Stimulated activated CD4-positive, alpha-beta T cell treated with anti-CD3 and anti-CD28 coated beads, Interleukin-15, amount 100 ng/mL, for 24 hours (primary cell): ENCODE measurements around the gene KCTD4.
"Not testable (repeated sequence)": the region's sequence is repeated elsewhere in the genome, so short reads cannot be mapped to it uniquely, and the experiment has no call there.

Source experiments
- DNase-seq: peaks from one replicate; pipeline ENCODE4 v3.0.0-alpha.2; 2020

The KCTD4 gene

DNA sequence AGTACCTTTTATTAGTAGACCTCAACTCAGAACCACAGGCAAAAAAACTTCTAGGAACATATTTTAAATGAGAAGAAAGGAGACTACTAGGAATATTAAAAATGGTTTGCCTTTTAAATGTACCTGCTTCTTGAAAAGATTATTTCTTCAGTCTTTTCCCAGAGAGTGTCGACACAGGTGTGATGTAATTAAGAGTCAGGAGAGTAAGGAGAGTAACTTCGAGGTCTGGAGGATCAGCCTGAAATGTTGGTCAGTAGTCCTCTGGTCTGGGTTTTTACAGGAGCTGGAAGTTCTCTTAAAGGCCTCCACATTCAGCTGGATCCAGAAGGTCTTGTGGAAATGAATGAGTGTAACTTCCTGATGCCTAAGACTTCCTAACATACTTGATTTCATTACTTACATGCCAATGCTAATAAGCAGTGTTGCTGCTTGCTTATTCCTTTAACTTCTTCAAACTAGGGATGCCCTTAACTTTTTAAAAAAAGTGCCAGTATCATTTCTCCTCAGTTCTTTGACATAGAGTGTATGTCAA, at the start of gene KCTD4:
Gene KCTD4, minus strand, starts transcription at position 345 of the 532 bp plus-strand sequence. CDS start 6,478 bp downstream, outside the sequence.
- no peak for DNase-seq

DNA sequence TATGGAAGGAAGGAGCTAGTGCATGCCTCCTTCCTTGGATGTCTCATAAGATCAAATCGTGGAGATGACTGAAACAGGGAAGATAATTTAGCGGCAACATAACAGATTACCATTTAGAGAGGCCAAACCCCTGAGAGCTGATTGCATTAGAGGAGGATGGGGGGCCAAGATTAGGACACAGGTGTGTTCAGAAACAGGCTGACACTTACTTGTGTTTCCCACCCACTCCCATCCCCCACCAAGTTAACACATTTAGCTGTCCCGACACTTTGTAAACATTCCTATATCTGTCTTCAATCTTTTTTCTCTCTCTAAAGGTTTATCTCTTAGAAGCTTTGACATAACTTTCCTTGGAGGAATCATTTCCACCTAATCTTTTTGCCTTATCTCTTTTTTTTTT, 48.8 kb upstream of the KCTD4 start:
- DNase-seq: no peak

DNA sequence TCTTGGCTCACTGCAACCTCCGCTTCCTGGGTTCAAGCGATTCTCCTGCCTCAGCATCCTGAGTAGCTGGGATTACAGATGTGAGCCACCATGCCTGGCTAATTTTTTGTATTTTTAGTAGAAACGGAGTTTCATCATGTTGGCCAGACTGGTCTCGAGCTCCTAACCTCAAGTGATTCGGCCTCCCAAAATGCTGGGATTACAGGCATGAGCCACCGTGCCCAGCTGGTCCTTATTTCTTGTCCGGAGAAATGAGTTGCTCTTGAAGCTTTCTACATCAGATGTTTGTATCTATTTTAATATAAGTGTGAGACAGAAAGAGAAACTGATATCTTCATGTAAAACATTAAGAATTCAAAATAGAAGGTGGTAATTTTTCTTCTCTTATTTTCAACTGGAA, 43.9 kb upstream of the KCTD4 start:
- not testable (repeated sequence) for DNase-seq

DNA sequence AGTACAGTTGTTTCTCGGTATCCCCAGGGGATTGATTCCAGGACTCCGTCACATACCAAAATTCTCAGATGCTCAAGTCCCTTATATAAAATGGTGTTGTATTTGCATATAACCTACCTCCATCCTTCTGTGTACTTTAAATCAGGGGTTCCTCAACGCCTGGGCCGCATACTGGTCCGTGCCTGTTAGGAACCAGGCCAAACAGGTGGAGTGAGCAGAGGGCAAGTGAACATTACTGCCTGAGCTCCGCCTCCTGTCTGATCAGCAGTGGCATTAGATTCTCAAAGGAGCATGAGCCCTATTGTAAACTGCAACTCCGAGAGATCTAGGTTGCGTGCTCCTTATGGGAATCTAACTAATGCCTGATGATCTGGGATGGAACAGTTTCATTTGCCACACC, 42.2 kb upstream of the KCTD4 start:
- DNase-seq: no peak

DNA sequence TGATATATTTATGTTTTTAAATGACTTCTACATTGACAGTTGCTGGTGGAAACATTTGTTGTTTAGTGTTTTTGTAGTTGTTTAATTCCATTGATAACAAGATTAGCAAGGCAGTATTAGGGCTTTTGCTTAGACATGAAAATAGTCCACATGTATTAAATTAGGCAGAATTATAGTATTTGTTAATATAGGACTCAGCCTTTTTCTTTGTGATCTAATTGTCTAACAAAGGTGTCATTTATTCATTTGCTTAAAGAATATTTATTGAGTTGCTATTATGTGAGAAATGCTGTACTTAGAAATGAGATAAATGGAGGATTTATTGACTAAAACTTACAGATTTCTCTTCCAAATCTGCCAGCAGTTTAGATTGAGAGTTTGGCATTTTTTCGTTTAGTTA, 41.7 kb upstream of the KCTD4 start:
- no peak for DNase-seq

DNA sequence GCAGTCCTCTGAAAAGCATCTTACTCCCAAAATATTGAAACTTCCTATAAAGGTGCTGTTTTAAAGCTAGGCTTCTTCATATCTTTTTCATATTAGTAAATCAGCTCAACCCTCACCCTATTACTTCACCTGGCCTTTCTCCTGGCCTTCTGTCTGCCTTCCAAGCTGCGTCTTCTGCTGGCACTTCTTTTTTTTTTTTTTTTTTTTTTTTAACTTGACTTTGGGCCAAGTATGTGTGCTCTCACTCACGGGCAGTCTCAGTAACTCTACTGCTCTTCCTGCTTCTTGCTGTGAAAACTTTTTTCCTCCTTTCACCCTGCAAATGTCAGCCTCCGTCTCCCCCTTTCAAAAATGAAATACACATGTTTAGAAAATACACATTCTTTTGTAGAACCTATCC, 41.2 kb upstream of the KCTD4 start:
- no peak for DNase-seq

DNA sequence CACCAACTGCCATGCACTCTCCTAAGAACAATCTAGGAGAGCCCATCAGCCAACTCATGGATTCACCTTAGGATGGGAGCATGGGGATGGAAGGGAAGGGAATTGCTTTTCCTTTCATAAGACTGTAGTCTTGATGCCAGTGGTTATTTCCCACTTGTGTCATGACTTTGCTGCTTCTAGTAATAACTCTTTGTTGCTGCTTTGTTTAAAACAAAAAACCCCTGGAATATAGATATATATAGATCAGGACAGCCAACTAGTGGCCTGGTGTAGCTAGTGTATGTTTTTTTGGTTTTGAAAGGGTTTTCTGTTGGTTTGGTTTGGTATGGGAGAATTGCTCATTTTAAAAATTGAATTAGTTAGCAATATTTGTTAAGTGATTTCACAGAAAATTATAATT, 39.3 kb upstream of the KCTD4 start:
- no peak for DNase-seq

DNA sequence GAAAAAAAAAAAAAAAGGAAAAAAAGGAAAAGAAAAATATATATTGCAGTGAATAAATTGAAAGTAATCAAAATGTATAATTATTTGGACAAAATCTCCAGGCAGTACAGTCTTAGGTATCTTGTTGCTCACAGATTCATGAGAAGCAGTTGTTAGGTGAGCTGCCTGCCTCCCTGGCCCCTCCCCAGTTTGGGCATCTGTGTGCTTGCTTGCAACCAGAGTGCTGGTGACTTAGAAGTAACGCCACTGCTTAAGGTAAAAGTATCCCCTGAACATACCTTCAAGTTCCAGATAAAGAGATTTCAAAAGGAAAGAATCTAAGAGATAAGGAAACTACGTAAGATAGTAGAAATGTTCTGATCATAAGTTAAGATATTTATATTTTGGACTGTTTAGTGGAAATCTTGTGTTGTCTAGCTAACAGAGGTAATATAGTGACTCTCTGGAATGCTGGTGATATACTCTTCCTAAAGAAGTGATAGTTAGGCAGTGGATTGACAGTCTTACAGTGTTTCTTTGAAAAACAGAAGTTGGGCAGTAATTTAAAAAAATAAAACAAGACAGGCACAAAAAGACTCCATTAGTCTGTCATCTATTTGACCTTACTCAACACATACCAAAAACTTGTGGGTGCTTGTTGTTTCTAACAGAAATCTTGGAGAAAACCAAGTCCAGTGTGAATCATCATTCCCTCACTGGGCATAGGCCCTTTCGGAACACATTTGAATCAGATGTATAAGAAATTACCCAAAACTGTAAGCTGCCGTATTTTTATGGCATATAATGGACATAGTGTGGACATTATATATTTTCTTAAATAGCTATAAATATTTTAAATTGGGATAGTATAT, 38.3 kb upstream of the KCTD4 start:
- no peak for DNase-seq

DNA sequence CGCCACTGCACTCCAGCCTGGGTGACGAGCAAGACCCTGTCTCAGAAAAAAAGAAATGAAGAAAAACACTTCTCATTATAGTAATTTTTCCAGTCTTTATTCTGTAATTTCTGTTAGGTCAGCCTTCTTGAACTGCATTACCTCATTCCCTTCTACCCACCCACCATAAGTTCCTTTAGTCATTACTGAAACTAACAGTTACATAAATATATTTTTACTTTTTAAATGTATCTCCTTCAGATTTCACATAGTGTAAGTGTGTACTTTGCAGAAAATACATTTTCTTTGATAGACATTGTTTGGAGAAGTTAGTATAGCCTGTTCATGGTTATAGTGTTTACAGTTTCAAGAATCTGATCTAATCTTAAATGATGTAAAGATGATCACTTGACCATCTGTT, 31.7 kb upstream of the KCTD4 start:
- no peak for DNase-seq

DNA sequence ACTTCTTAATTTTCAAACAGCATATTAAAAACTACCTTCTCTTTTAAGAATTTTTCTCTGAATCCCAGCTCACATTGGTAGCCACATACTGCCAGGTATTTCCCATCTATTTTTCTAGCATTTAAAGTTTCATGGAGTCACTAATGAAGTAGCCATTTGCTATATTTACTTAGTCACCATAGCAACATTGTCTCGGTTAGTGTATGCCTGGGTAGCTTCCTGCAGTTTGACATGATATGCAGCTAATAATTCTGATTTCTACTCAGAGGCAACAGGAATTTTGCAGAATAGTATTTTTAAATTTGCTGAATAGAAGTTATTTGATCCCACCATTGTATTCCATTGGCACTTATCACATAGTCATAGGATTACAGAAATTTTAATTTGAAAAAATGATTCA, 30.9 kb upstream of the KCTD4 start:
- no peak for DNase-seq

DNA sequence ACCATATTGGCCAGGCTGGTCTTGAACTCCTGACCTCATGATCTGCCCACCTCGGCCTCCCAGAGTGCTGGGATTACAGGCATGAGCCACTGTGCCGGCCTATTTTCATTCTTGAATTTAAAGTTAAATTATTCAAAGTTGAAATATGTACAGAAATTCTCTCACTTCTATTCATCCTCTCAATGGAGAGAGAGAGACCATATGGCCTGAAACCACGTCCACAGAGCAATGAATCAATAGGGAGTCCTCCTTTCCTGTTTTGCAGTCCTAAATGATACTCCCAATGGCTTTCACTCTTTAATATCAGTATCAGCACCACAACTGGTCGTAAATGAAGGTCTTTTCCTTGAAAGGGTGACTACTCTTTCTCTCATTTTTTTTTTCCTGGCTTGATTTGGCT, 30.5 kb upstream of the KCTD4 start:
- no peak for DNase-seq

DNA sequence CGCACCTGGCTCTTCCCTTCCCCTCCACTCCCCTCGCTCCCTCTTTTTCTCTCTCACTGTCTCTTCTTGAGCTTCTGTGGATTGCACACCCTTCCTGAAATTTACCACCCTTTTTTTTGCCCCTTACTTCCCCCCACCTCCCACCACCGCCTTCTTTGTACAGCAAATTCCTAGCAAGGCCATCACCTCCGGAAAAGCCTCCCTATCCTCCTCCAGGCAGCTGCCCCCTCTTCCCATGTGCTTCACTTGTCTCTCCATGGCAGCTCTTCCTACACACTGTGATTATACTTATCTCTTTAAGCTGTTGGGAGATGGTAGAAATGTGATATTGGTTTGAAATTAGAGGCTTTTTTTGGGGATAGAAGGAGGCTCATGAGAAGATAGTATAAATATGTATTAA, 28.3 kb upstream of the KCTD4 start:
- no peak for DNase-seq

DNA sequence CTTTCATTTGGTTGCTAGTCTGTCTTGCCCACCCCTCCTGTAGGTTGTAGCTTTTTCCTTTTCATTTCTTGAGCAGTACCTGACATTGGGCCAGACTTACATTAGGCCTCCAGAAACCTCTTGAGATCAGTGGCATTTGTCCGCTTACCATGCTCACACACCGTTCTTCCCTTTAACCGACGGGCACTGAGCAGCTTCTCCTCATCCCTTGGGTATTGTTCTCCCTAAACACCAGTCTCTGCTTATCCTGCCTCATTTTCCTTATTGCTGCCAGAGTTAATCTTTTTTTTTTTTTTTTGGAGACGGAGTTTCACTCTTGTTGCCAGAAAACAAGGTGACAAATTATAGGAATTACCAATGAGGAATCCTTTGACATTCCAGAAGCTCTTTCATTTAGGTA, 27.2 kb upstream of the KCTD4 start:
- no peak for DNase-seq

DNA sequence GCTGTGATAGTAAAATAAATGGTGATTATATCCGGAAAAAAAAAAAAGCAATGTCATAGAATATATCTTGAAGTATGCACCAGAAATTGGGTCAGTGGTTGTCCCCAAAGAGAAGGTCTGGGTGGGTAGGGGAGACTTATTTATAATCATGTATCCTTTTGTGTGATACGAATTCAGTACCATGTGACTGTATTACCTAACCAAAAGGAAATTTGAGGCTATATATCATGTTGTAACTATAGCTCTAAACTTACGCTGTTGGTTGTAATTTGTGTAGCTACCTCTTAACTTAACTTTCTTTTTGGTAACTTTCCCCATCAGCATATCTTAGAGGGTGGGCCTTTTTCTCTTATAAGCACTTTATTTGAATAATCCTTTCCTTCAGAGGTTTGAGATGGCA, 25.2 kb upstream of the KCTD4 start:
- no peak for DNase-seq

DNA sequence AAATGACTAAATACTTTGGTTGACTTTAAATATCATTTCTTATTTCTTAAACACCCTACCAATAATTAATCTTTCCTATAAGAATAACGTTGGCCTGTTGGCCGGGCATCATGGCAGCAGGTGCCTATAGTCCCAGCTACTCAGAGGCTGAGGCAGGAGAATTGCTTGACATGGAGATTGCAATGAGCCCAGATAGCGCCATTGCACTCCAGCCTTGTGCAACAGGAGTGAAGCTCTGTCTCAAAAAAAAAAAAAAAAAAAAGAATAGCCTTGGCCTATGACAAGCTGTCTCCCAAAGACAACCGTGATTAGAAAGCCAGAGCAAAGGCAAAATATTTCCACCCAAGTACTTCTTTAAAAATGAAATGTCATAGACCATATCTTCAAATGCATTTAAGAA, 24.5 kb upstream of the KCTD4 start:
- DNase-seq: no peak

DNA sequence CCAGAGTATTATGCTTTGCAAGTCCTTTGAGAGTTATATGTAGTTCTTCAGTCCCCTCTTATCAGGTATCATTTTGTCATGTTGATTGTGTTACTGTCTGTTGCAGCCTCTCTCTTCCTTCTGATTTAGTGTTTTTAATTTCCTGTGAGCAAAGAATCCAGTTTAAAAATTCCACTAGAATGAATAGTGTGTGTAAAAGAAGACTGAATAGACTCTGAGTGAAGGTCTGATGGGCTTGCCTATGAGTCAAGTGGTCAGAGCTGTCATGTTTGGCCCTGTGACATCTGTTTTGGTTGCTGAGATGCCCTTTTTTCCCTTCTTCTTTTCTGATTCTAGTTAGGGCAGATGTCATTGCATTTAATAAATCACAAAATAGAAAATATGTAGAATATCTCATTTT, 23.3 kb upstream of the KCTD4 start:
- no peak for DNase-seq

DNA sequence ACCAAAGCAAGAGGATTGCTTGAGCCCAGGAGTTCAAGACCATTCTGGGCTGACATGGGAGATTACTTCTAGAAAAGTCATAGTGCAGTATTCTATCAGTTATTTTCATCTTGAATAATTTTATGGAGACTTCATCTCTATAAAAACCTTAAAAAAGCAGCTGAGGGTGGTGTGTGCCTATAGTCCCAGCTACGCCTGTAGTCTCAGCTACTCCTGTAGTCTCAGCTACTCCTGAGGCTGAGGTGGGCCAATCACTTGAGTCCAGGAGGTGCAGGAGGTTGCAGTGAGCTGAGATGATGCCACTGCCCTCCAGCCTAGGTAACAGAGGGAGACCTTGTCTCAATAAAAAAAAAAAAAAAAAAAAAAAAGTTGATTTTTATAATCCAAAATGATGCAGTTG, 22.1 kb upstream of the KCTD4 start:
- DNase-seq: no peak

DNA sequence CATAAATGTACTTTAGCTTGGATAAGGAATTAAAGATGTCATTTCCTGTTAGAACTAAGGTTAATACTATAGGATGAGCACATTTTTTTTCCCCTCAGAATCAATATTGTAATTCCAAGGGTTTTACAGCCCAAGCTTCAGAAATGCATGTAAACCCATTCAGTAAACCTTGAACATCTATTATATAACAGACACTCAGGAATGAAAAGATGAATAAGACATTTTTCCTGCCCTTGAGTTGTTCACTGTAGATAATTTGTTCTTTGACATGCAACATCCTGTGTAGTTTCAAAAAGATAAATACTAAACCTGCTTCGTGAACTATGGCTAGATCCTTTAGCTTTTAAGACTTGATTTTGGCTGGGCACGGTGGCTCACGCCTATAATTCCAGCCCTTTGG, 21.7 kb upstream of the KCTD4 start:
- no peak for DNase-seq

DNA sequence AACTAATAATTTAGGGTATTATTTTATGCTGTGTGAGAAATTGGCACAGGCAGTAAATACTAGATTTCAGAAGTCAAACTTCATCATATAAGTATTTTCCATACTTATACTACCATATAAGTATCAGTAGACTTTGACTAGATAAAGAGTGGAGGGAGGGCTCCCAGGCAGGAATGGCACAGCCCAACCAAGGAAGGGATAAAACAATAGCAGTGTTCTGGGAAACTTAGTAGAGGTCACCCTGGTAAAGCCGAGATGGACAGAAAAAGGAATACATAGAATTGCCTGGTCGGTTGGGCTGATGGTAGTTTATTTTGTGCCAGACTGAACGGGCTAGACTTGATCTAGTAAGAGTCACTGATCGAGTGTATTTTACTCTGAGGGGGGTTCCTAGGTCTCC, 19.6 kb upstream of the KCTD4 start:
- DNase-seq: no peak

DNA sequence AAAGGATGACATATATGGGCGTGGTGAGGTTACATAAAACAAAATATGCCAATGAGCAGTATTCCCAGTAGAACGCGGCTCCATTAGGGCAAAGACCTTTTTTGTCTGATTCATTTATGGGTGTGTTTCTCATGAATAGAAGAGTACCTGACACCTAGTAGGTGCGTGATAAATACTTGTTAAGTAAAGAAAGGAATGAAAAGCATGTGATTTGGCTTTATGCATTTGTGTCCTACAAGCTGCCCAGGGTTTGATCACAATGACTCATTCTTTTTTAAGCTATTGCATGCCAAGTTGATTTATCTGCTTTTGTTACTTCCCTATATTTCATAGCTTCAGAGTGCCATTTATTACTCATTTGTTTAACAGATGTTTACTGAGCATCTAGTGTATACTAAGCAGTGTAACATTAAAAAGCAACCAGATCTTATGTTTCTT, 19.1 kb upstream of the KCTD4 start:
- no peak for DNase-seq

DNA sequence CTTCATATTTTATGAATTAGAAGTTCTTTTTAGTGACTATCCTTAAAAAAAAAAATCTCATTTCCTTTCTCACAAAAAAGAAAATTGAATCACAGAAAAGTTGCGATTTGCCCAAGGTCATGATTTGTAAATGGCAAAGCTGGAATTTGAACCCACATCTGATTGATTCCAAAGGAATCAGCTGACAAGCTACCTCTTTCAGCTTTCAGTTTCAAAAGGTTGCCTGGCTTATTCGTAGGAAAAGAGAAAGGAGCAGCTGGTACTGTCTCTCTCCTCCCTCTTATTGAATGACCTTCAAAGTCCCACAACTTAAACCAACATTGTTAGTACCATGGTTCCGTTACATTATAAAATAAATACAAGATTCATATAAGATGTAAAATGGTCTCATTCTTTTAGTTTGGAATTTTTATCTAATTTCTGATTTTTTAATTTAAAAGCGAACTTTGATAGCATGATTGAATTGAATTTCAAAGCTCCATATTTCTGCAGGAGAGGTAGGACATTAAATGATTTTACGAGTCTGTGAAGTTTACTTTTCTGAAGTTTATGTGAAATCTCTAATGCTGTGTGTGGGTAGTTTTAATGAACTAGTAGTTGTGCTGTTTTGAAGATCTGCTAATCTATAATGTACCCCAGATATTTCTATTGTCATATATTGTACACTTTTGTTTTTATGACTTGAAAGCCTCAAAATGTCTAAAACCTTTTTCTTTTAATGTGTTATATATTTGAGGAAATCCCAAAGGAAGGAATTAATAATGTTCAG, 18.5 kb upstream of the KCTD4 start:
- DNase-seq: no peak

DNA sequence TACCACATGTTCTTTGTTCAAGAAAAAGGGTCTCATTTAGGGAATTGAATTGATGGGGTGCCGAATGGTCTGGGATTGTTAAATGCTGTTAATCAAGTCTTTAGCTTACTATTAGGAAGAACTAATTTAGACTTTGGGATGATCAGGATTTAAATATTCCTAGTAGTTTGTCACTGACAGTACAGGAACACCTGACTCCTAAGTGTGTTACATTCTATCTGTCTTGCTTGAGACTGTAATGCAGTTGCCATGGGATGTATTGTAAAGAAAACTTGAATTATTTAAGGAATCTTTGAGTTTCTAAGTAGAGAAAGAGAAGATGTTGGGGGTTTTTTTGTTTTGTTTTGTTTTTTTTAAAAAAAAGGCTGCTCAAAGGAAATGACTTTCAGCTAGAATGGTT, 17.8 kb upstream of the KCTD4 start:
- DNase-seq: no peak

DNA sequence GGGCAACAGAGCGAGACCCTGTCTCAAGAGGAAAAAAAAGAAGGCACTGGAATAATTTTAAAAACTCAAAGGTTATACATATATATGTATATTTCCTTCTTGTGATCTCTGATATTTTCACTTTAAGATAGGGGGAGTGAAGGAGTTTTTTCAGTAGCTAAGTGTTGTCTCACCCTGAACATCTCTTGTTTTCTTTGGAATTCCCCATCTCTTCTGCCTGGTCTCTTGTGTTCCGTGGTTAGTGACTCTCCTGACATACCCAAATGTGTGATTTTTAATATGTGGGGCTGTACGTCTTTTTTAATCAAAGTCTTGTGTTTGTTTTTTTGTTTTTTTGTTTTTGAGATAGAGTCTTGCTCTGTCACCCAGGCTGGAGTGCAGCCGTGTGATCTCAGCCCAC, 15.3 kb upstream of the KCTD4 start:
- no peak for DNase-seq

DNA sequence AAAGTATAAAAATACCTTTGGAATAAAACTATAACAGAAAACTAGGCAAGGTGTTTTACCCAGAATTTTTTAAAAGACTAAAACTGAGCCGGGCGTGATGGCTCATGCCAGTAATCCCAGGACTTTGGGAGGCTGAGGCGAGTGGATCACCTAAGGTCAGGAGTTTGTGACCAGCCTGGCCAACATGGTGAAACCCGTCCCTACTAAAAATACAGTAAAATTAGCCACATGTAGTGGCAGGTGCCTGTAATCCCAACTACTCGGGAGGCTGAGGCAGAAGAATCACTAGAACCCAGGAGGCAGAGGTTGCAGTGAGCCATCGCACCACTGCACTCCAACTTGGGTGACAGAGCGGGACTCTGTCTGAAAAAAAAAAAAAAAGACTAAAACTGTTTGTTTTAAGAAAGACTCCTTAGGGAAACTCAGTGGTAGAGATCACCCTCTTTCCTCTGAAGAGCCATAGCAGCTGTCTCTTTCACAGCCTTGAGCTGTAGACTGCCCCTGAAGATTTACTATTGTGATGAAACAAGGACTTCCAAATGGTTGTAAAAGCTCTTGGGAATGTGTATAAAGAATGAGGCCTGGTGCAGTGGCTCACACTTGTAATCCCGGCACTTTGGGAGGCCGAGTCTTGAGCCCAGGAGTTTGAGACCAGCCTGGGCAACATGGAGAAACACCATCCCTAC, 14.7 kb upstream of the KCTD4 start:
- DNase-seq: no peak
